OCI-LY1 (cell line): ENCODE data around the gene HCFC1.

Experiments
- H2AFZ ChIP-seq: fragments of 200-600 bp; sonication (generic), shearing (Covaris generic); 2 replicates; pipeline ENCODE4 v1.6.0; 2014; ENCODE audit warnings: antibody characterized with exemption, mild to moderate bottlenecking, low read length
- H3F3A ChIP-seq: fragments of 200-600 bp; sonication (generic), shearing (Covaris generic); 2 replicates; pipeline ENCODE4 v1.6.0; 2014; ENCODE audit warnings: mild to moderate bottlenecking, antibody characterized with exemption, low read length, moderate library complexity; ENCODE audit not compliant: insufficient read depth
- H3K27ac ChIP-seq: fragments of 200-600 bp; sonication (generic); 2 replicates; pipeline ENCODE4 v1.5.1; 2014; ENCODE audit warnings: low read length, mixed run types, mild to moderate bottlenecking, low read depth; ENCODE audit not compliant: poor library complexity, severe bottlenecking
- H3K27me3 ChIP-seq: fragments of 200-600 bp; sonication (generic); 2 replicates; pipeline ENCODE4 v1.6.0; 2014; ENCODE audit warnings: antibody characterized with exemption, mild to moderate bottlenecking, low read length, moderate library complexity; ENCODE audit not compliant: insufficient read depth
- H3K36me3 ChIP-seq: fragments of 200-600 bp; sonication (generic); 2 replicates; pipeline ENCODE4 v1.6.1; 2014; ENCODE audit warnings: mild to moderate bottlenecking, antibody characterized with exemption, low read length, moderate library complexity, mixed read lengths; ENCODE audit not compliant: insufficient read depth
- H3K4me1 ChIP-seq: fragments of 200-600 bp; sonication (generic); 2 replicates; pipeline ENCODE4 v1.5.1; 2014; ENCODE audit warnings: mild to moderate bottlenecking, low read length, moderate library complexity; ENCODE audit not compliant: insufficient read depth, severe bottlenecking
- H3K4me2 ChIP-seq: fragments of 200-600 bp; sonication (generic), shearing (Covaris generic); 2 replicates; pipeline ENCODE4 v1.6.1; 2014; ENCODE audit warnings: low read length
- H3K4me3 ChIP-seq: fragments of 200-600 bp; sonication (generic); 2 replicates; pipeline ENCODE4 v1.5.1; 2014; ENCODE audit warnings: low read length, low read depth, mild to moderate bottlenecking, mixed read lengths; ENCODE audit not compliant: poor library complexity, severe bottlenecking
- H3K79me2 ChIP-seq: fragments of 200-600 bp; shearing (Covaris generic); 2 replicates; pipeline ENCODE4 v1.6.1; 2016; ENCODE audit warnings: mixed run types, low read length, mixed read lengths; ENCODE audit not compliant: insufficient read depth
- H3K9ac ChIP-seq: fragments of 200-600 bp; sonication (generic), shearing (Covaris generic); 2 replicates; pipeline ENCODE4 v1.6.1; 2014; ENCODE audit warnings: mild to moderate bottlenecking, low read length, mixed read lengths
- H3K9me2 ChIP-seq: fragments of 200-600 bp; sonication (generic), shearing (Covaris generic); 2 replicates; pipeline ENCODE4 v1.6.1; 2014; ENCODE audit warnings: low read depth, mild to moderate bottlenecking, low read length, mixed read lengths
- H3K9me3 ChIP-seq: fragments of 200-600 bp; shearing (Covaris generic); 2 replicates; pipeline ENCODE4 v1.6.1; 2014; ENCODE audit warnings: low read length, mixed read lengths
- H4K20me1 ChIP-seq: fragments of 200-600 bp; sonication (generic), shearing (Covaris generic); 2 replicates; pipeline ENCODE4 v1.6.0; 2016; ENCODE audit warnings: mild to moderate bottlenecking, low read length; ENCODE audit not compliant: insufficient read depth
- EZH2 ChIP-seq: fragments of 200-600 bp; sonication (generic), shearing (Covaris generic); IDR thresholded peaks from 2 replicates; pipeline ENCODE4 v1.8.0; 2017; ENCODE audit warnings: borderline replicate concordance, mixed run types, mild to moderate bottlenecking, antibody characterized with exemption, low read length, moderate library complexity, mixed read lengths
- TF ChIP-seq, protein P1 (sequence below): fragments of 200-600 bp; sonication (generic), shearing (Covaris generic); IDR thresholded peaks from 2 replicates; pipeline ENCODE4 v1.5.1; 2017; ENCODE audit warnings: mild to moderate bottlenecking, antibody characterized with exemption, low read length, moderate library complexity, mixed read lengths

Gene HCFC1

DNA sequence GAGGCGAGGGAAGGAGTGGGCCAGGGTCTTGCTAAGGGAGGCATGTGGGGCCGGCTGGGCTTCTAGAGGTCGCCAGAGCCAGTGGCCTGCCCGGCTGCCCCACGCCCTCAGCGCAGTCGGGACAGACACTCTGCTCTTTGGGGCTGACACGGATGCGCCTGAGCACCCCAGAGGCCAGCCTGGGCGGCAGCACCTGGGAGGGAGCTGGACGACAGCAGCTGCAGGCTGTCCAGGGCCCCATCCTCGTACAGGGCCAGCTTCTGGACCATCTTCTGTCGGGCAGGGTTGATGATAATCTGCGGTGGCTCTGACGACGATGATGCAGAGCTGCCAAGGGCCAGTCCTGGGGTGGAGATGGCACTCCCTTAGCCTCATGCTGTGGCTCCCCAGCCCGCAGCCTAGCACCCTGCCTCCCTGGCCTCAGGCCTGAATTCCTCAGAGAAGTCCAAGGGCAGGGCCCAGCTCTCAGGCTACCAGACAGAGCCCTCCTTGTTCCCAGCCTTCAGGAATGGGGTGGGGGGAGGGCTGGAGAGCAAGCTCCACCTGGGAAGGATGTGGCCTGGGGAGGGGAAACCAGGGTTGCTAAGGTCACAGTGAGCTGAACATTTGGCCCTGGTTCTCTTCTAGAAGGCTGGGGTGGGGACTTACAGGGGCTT, 40.8 kb upstream of the HCFC1 start:
- no peaks in the 10 kb centered on the region for H4K20me1 ChIP-seq
- H2AFZ ChIP-seq = no peak overlapping the region
- peaks cover 71% of the 10 kb centered on the region for H3K36me3 ChIP-seq
- no peak overlapping the region for H3K27ac ChIP-seq
- no peaks in the 10 kb centered on the region for H3K79me2 ChIP-seq
- H3K4me2 ChIP-seq = no peak overlapping the region
- no peaks in the 10 kb centered on the region for H3F3A ChIP-seq
- H3K27me3 ChIP-seq = no peaks in the 10 kb centered on the region
- H3K9me2 ChIP-seq = no peaks in the 10 kb centered on the region
- H3K4me1 ChIP-seq = peaks cover 14% of the 10 kb centered on the region
- no peak overlapping the region for H3K4me3 ChIP-seq
- H3K9me3 ChIP-seq = no peaks in the 10 kb centered on the region
- TF ChIP-seq EZH2 = no peak
- TF ChIP-seq, protein P1, sequence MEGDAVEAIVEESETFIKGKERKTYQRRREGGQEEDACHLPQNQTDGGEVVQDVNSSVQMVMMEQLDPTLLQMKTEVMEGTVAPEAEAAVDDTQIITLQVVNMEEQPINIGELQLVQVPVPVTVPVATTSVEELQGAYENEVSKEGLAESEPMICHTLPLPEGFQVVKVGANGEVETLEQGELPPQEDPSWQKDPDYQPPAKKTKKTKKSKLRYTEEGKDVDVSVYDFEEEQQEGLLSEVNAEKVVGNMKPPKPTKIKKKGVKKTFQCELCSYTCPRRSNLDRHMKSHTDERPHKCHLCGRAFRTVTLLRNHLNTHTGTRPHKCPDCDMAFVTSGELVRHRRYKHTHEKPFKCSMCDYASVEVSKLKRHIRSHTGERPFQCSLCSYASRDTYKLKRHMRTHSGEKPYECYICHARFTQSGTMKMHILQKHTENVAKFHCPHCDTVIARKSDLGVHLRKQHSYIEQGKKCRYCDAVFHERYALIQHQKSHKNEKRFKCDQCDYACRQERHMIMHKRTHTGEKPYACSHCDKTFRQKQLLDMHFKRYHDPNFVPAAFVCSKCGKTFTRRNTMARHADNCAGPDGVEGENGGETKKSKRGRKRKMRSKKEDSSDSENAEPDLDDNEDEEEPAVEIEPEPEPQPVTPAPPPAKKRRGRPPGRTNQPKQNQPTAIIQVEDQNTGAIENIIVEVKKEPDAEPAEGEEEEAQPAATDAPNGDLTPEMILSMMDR = no peak
- no peak overlapping the region for H3K9ac ChIP-seq

DNA sequence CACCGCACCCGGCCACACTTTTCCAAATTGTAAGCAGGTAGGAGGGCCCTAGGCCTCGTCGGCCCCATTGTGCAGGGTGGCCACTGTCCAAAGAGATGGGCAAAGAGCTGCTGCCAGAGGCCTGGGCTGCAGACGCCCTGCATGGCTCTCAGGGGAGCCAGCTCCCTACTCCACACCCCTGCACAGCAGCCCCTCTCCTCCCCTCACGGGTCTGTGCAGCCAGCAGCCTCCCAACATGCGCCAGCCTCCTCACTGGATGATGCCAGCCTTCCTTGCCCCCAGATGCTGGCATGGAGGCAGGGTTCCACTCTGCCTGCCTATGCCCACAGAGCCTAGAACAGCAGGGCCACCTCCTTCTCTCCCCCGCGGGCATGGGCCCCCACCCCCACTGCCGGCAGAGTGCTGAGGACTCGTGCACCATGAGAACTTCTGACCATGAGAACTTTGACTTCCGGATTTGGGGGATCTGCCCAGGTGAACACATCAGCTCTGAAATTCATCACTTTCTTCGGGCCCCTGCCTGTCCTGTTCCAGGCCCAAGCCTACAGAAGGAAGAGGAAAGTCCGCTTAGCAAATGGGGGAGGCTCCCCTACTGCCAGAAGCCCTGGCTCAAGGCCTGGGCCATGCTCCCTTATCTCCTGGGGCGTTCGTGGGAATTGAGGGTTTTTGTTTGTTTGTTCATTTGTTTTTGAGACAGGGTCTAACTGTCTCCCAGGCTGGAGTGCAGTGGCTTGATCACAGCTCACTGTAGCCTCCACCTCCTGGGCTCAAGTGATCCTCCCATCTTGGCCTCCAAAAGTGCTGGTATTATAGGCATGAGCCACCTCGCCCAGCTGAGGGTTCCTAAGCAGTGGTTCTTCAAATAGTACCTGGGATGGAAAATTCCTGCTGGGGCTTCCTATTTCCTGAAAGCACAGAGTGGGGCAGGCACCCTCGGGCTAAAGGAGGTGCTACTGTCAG, 40.0 kb upstream of the HCFC1 start:
- Histone ChIP-seq H3K27me3 (no peaks in the 10 kb centered on the region), H3F3A (no peaks in the 10 kb centered on the region), H3K4me2 (no peak overlapping the region), H3K9me2 (no peaks in the 10 kb centered on the region), H4K20me1 (no peaks in the 10 kb centered on the region), H3K4me1 (peaks cover 14% of the 10 kb centered on the region), H3K79me2 (no peaks in the 10 kb centered on the region), H3K9ac (no peak overlapping the region), H3K36me3 (peaks cover 63% of the 10 kb centered on the region), H3K9me3 (no peaks in the 10 kb centered on the region), H3K27ac (no peak overlapping the region), H3K4me3 (no peak overlapping the region), H2AFZ (no peak overlapping the region)
- no peak for TF ChIP-seq EZH2
- TF ChIP-seq, protein P1 = no peak

DNA sequence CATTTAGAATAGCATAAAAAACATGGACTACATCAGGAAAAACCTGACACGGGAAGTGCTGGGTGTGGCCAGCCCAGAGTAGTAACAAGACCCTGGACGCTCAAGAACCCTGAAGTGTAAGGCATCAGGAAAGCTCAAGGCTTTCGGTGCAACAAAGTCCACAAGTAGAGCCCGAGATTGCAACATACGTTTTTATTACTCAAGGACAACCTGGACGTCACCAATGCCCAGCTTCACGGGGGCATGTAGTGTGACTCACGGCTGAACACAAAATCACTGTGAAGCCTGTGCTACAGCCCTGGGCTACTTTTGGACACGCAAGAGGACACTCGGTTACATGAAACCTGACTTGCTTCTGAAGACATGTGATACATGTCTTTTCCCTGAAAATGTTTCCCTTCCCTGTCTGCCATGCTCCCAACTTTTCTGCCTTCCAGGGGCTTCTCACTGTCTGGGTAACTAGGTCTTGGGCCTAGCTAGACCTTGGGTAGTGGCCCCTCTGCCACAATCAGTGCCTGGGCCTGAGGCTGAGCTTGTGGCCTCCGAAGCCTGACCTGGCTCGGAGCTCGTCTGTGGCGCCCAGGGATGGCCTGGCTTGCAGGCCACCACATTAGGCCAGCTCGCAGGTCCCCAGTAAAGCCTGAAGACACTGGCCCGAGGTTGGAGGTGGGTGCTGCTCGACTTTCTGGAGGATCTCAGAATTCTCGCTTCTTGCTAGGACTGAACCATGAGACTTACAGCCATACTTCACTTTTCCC, 38.9 kb upstream of the HCFC1 start:
- H3K9ac ChIP-seq = no peak overlapping the region
- H3K9me2 ChIP-seq = no peaks in the 10 kb centered on the region
- no peak overlapping the region for H3K27ac ChIP-seq
- H2AFZ ChIP-seq = no peak overlapping the region
- H3K4me3 ChIP-seq = no peak overlapping the region
- peaks cover 14% of the 10 kb centered on the region for H3K4me1 ChIP-seq
- TF ChIP-seq, protein P1 = no peak
- no peak for TF ChIP-seq EZH2
- no peaks in the 10 kb centered on the region for H3K79me2 ChIP-seq
- H4K20me1 ChIP-seq = no peaks in the 10 kb centered on the region
- peaks cover 51% of the 10 kb centered on the region for H3K36me3 ChIP-seq
- no peaks in the 10 kb centered on the region for H3K9me3 ChIP-seq
- H3K4me2 ChIP-seq = no peak overlapping the region
- no peaks in the 10 kb centered on the region for H3F3A ChIP-seq
- no peaks in the 10 kb centered on the region for H3K27me3 ChIP-seq
